Spinal cord (tissue), 10 donors: Measurements from ENCODE around the gene SLC35D2. TPM values are rescaled to one million over a fixed set of nuclear protein-coding genes. Genes with fewer than 3 reads are reported as not detected.

Source experiments
- DNase-seq, 6 donors: peaks; one replicate each; pipeline versions ENCODE4 v3.0.0 to v3.0.0-alpha.2; 2013 to 2015; ENCODE audit warnings: low spot score in 6 of 6, low read depth in 4 of 6
- H3K27ac ChIP-seq: one replicate; pipeline ENCODE4 v1.5.1; 2013; ENCODE audit warnings: low read depth, low read length, control low read depth
- H3K27me3 ChIP-seq: one replicate; pipeline ENCODE4 v1.6.1; 2013; ENCODE audit warnings: low read length; ENCODE audit not compliant: control insufficient read depth, insufficient read depth
- H3K36me3 ChIP-seq: one replicate; pipeline ENCODE4 v1.6.1; 2013; ENCODE audit warnings: low read length; ENCODE audit not compliant: control insufficient read depth, insufficient read depth
- H3K4me1 ChIP-seq: one replicate; pipeline ENCODE4 v1.6.1; 2013; ENCODE audit warnings: low read length; ENCODE audit not compliant: control insufficient read depth, insufficient read depth
- H3K4me3 ChIP-seq: one replicate; pipeline ENCODE4 v1.5.1; 2013; ENCODE audit warnings: low read depth, low read length, control low read depth
- H3K9me3 ChIP-seq: one replicate; pipeline ENCODE4 v1.6.1; 2013; ENCODE audit warnings: low read length; ENCODE audit not compliant: control insufficient read depth, insufficient read depth
- WGBS: methylation state at CpG from one replicate; pipeline ENCODE4 v1.1.5; 2013; ENCODE audit warnings: missing lambda C conversion rate; ENCODE audit not compliant: insufficient coverage; 5-methylcytosine and 5-hydroxymethylcytosine counted together
- polyA plus RNA-seq, 2 donors: library from polyadenylated mRNA; unstranded; fragments of 120-200 nt; gene quantifications; one replicate each; pipeline ENCODE4 v1.2.1, GENCODE V29; 2013; ENCODE audit not compliant: insufficient read length in 2 of 2
- total RNA-seq, 2 donors: library from RNA; depleted of rRNA in 1 of 2; stranded (reverse); fragments of 120-200 nt in 1 of 2; fragments of >200 nt in 1 of 2; gene quantifications; one replicate each; pipeline versions ENCODE4 v1.2.3 to v1.2.4, GENCODE V29; 2013 to 2014
- donor health status: healthy.

The SLC35D2 gene
- total and polyA plus RNA-seq, 4 donors, result 8.4 to 17.8 (median 10.9) TPM

DNA sequence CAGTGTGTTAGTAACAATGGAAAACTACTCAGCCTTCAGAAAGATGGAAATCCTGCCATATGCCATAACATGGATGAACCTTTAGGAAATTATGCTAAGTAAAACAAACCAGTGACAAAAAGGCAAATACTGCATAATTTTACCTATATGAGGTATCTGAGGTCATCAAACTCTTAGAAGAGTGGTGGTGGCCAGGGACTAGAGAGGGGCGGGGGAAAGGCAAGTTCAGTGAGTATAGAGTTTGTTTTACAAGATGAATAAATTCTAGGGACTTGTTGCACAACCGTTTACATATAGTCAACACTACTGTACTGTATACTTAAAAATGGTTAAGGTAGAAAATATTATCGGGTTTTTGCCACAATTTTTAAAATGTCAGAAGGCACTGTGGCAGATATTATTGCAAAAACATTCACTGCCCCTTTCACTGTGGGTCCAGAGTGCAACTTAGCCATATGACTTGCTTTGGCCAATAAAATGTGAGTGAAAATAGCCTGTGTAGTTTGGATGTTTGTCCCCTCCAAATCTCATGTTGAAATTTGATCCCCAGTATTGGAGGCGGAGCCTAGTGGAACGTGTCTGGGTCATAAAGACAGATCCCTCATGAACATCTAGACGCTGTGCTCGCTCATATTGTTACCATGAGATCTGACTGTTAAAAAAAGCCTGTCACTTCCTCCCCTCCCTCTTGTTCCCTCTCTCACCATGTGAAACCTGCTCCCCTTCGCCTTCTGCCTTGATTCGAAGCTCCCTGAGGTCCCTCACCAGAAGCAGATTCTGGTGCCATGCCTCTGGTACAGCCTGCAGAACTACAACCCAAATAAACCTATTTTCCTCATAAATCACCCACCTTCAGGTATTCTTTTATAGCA is 25.1 kb upstream of the SLC35D2 start:
- H3K36me3 ChIP-seq, result no peaks in the 10 kb centered on the region
- no peak overlapping the region for H3K27ac ChIP-seq
- 71% methylated on average over 7 of the region's 9 CpGs for WGBS
- H3K27me3 ChIP-seq, result no peaks in the 10 kb centered on the region
- no peak overlapping the region for H3K4me3 ChIP-seq
- no peak for DNase-seq
- H3K4me1 ChIP-seq, result no peaks in the 10 kb centered on the region
- H3K9me3 ChIP-seq, result no peaks in the 10 kb centered on the region

DNA sequence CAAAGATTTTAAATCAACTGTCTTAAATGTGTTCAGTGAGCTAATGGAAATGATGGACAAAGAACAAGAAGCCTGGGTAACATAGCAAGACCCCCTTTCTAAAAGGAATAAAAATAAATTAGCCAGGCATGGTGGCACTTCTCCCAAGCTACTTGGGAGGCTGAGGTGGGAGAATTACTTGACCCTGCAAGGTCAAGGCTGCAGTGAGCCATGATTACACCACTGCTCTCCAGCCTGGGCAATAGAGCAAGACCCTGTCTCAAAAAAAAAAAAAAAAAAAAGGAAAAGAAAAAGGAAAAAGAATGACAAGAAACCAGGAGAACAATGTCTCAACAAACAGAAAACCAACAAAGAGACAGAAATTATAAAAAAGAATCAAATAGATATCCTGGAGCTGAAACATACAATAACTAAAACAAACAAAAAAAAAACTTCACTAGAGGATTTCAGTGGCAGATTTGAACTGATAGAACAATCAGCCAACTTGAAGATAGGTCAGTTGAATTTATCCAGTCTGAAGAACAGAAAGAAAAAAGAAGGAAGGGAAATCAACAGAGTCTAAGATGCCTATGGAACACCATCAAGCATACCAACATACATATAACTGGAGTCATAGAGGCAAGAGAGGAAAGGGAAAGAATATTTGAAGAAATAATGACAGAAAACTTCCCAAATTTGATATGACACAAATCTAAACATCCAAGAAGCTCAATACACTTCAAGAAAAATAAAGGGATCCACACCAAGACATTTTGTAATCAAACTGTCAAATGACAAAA is 16.8 kb upstream of the SLC35D2 start:
- Histone ChIP-seq H3K4me3 (no peak overlapping the region), H3K27ac (no peak overlapping the region), H3K9me3 (no peaks in the 10 kb centered on the region), H3K4me1 (no peaks in the 10 kb centered on the region), H3K27me3 (no peaks in the 10 kb centered on the region), H3K36me3 (no peaks in the 10 kb centered on the region)
- no peak for DNase-seq

DNA sequence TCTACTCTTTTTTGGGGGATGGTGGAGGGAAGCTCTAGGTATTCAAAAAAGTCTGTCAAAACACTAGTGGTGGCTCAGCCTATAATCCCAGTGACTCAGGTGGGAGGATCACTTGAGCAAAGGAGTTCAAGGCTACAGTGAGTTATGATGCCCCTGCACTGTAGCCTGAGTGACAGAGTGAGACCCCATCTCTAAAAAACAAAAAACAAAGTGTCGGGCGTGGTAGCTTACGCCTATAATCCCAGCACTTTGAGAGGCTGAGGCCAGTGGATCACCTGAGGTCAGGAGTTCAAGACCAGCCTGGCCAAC is 15.8 kb upstream of the SLC35D2 start:
- peak overlapping the region; percentile 33 for H3K27ac ChIP-seq
- 100% methylated on average over 1 of the region's 3 CpGs for WGBS

GRCh38 chr9:96398582-96399324 is 15.2 kb upstream of the SLC35D2 start:
- H3K27ac ChIP-seq, result peak overlapping the region; percentile 33
- DNase-seq, result no peak
- WGBS, result 100% methylated on average over 2 of the region's 3 CpGs

More for the DNA sequence above, 15.8 kb upstream of the SLC35D2 start:
- H3K36me3 ChIP-seq, result no peaks in the 10 kb centered on the region
- H3K4me1 ChIP-seq, result no peaks in the 10 kb centered on the region
- no peaks in the 10 kb centered on the region for H3K9me3 ChIP-seq
- no peak for DNase-seq
- H3K4me3 ChIP-seq, result no peak overlapping the region
- no peaks in the 10 kb centered on the region for H3K27me3 ChIP-seq

GRCh38 chr9:96395964-96396363 is 12.5 kb upstream of the SLC35D2 start:
- Histone ChIP-seq H3K27me3 (no peaks in the 10 kb centered on the region), H3K36me3 (peaks cover 9% of the 10 kb centered on the region), H3K4me1 (no peaks in the 10 kb centered on the region), H3K27ac (no peak overlapping the region), H3K4me3 (no peak overlapping the region), H3K9me3 (no peaks in the 10 kb centered on the region)
- no peak for DNase-seq
- WGBS, result no CpG with 5 or more reads among the region's 2 CpGs

More at GRCh38 chr9:96398582-96399324, 15.2 kb upstream of the SLC35D2 start:
- H3K27me3 ChIP-seq, result no peaks in the 10 kb centered on the region
- H3K4me3 ChIP-seq, result no peak overlapping the region
- no peaks in the 10 kb centered on the region for H3K4me1 ChIP-seq
- no peaks in the 10 kb centered on the region for H3K36me3 ChIP-seq
- no peaks in the 10 kb centered on the region for H3K9me3 ChIP-seq

GRCh38 chr9:96394832-96395496 is 11.5 kb upstream of the SLC35D2 start:
- Histone ChIP-seq H3K27me3 (no peaks in the 10 kb centered on the region), H3K36me3 (peaks cover 9% of the 10 kb centered on the region), H3K9me3 (no peaks in the 10 kb centered on the region), H3K27ac (no peak overlapping the region), H3K4me3 (no peak overlapping the region), H3K4me1 (no peaks in the 10 kb centered on the region)
- peak in 1 of 6 donors; percentile 28 for DNase-seq
- 83% methylated on average over 6 of the region's 6 CpGs for WGBS

DNA sequence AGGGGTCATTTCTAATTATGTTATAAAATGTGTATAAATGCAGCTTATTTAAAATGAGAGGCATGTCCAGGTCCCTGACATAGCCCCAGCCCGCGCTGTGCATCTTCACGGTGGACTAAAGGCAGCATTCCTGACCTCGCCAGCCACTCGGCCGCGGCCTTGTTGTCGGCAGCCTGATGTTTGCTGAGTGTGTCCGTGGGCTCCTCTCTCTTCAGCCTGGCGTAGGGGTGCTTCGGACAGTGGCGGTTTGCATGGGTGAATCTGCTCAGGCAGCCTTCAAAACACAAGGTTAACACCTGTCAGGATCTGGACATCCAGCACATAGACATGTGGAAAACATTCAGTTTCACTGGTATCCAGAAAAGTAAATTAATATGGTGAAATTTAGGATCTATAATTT is 8.8 kb upstream of the SLC35D2 start:
- 96% methylated on average over 12 of the region's 12 CpGs for WGBS
- no peak for DNase-seq
- H3K27ac ChIP-seq, result no peak overlapping the region

GRCh38 chr9:96391021-96391765 is 7.7 kb upstream of the SLC35D2 start:
- Histone ChIP-seq H3K36me3 (peaks cover 15% of the 10 kb centered on the region), H3K9me3 (no peaks in the 10 kb centered on the region), H3K4me1 (no peaks in the 10 kb centered on the region), H3K27ac (no peak overlapping the region), H3K4me3 (no peak overlapping the region), H3K27me3 (no peaks in the 10 kb centered on the region)
- WGBS, result 100% methylated on average over 1 of the region's 5 CpGs
- DNase-seq, result peak in 1 of 6 donors; percentile 7

More for the DNA sequence above, 8.8 kb upstream of the SLC35D2 start:
- peaks cover 15% of the 10 kb centered on the region for H3K36me3 ChIP-seq
- no peak overlapping the region for H3K4me3 ChIP-seq
- no peaks in the 10 kb centered on the region for H3K27me3 ChIP-seq
- no peaks in the 10 kb centered on the region for H3K4me1 ChIP-seq
- no peaks in the 10 kb centered on the region for H3K9me3 ChIP-seq

DNA sequence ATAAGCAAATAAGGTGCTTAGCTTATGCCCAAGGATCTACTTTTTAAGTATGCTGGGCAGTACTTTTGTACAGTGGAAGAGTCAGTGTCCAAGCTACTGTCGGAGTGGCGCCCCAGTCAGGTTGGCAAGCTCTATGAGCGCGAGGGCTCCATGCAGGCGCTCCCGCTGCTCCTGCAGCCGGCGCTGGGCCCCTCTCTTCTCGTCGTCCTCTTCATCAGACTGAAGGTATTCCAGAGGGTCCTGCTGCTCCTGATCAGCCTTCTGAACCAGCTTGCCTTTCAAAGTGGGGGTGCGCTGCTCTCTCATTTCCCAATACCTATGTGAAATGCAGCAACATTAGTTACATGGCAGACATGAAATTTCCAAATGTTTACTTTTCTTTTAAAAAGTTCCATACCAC is 4.6 kb upstream of the SLC35D2 start:
- H3K27ac ChIP-seq, result no peak overlapping the region
- no peaks in the 10 kb centered on the region for H3K9me3 ChIP-seq
- H3K4me1 ChIP-seq, result peaks cover under 1% of the 10 kb centered on the region
- WGBS, result 93% methylated on average over 11 of the region's 11 CpGs
- DNase-seq, result no peak
- no peaks in the 10 kb centered on the region for H3K27me3 ChIP-seq
- H3K4me3 ChIP-seq, result no peak overlapping the region
- peaks cover 15% of the 10 kb centered on the region for H3K36me3 ChIP-seq
